Heart right ventricle (tissue), 16 donors: ENCODE measurements around the gene PPIA. TPM values are rescaled to one million over a fixed set of nuclear protein-coding genes. Genes with fewer than 3 reads are reported as not detected.

Experiments
- ATAC-seq, 8 donors: fragments of 200-7000 bp; cut with Tn5 transposase; one replicate each; pipeline ENCODE4 v1.9.1; 2020; ENCODE audit warnings: mild to moderate bottlenecking in 8 of 8, moderate library complexity in 8 of 8, moderate number of reproducible peaks in 1 of 8
- DNase-seq, 2 donors: peaks; one replicate each; pipeline ENCODE4 v3.0.0-alpha.2; 2020
- H3K27ac ChIP-seq, 10 donors: fragments of 200-600 bp; sonication (generic) in 2 of 10; one replicate each; pipeline versions ENCODE4 v1.5.0 to v1.8.0; 2020 to 2022; ENCODE audit warnings: mild to moderate bottlenecking in 3 of 10
- H3K27me3 ChIP-seq, 7 donors: fragments of 200-600 bp; one replicate each; pipeline ENCODE4 v1.8.0; 2021 to 2022; ENCODE audit warnings: mild to moderate bottlenecking in 2 of 7
- H3K36me3 ChIP-seq, 9 donors: fragments of 200-600 bp; sonication (generic) in 1 of 9; one replicate each; pipeline versions ENCODE4 v1.5.0 to v1.8.0; 2020 to 2022; ENCODE audit warnings: mild to moderate bottlenecking in 2 of 9
- H3K4me1 ChIP-seq, 9 donors: fragments of 200-600 bp; sonication (generic) in 1 of 9; one replicate each; pipeline versions ENCODE4 v1.5.0 to v1.8.0; 2020 to 2022; ENCODE audit warnings: mild to moderate bottlenecking in 4 of 9
- H3K4me3 ChIP-seq, 10 donors: fragments of 200-600 bp; sonication (generic) in 2 of 10; one replicate each; pipeline versions ENCODE4 v1.5.0 to v1.8.0; 2020 to 2022; ENCODE audit warnings: mild to moderate bottlenecking in 7 of 10, moderate library complexity in 2 of 10
- H3K9me3 ChIP-seq, 11 donors: fragments of 200-600 bp in 10 of 11; sonication (generic) in 2 of 11; one replicate each; pipeline versions ENCODE4 v1.5.0 to v1.8.0; 2013 to 2022; ENCODE audit warnings: mild to moderate bottlenecking in 2 of 11, control low read depth in 1 of 11, moderate library complexity in 1 of 11
- WGBS, 2 donors: extraction: QIAGEN DNeasy Blood & Tissue Kit; methylation state at CpG; one replicate each; pipeline ENCODE4 v1.1.7; 2013; ENCODE audit warnings: inconsistent platforms in 1 of 2; 5-methylcytosine and 5-hydroxymethylcytosine counted together
- intact Hi-C, 10 donors: fragments of 100-400 bp; cut with DNase I; formaldehyde crosslinking; loops; one replicate each; pipeline versions ENCODE4 v1.11.1 to v1.14.2; 2022
- polyA plus RNA-seq, 2 donors: library from polyadenylated mRNA; stranded (reverse); fragments of 200-250 nt; gene quantifications; one replicate each; pipeline ENCODE4 v1.2.3, GENCODE V29; 2013
- total RNA-seq, 10 donors: library from RNA; stranded (reverse); fragmentation: NEBNext Ultra II Directional in 3 of 10; extraction: Animal tissue kit (Norgen Biotek cat#: 25700) in 3 of 10; gene quantifications; one replicate each; pipeline versions ENCODE4 v1.2.1 to v1.2.4, GENCODE V29; 2021 to 2023
- TF ChIP-seq, protein P1 (sequence below), 9 donors: fragments of 200-600 bp; sonication (generic) in 2 of 9; IDR thresholded peaks; one replicate each; pipeline versions ENCODE4 v1.5.0 to v1.8.0; 2021 to 2022; ENCODE audit warnings: antibody characterized with exemption in 9 of 9, mild to moderate bottlenecking in 5 of 9, moderate library complexity in 1 of 9
- donor health status: Arrhythmogenic right ventricular cardiomyopathy.
- donor health status: ischemic (EF 13 %, LVEDD 7.1; RV severe dilation, severe dysfunction).
- donor health status: healthy with polysubstance abuse.
- donor health status: DM: no; HTN: yes; CAD: no.
- donor health status: DM: no; HTN: no; CAD: no.
- donor health status: ischemic (EF 25% LVEDD 6.9; RV normal size, moderate dysfunction).
- donor health status: ischemic (EF 25% LVEDD 5.7; RV mildly dilated, moderate dysfunction).
- donor health status: healthy.
- donor health status: DM: yes; HTN: yes; CAD: no.
- donor health status: Ischemic cardiomyopathy.
- donor health status: ischemic (EF 35%, LVEDD 5.7; RV mildly dilated, moderate dysfunction).
- donor health status: nonischemic (EF 11% LVEDD 7.7; RV severe dilation, severe dysfunction).
- donor health status: DM: yes; HTN: yes; CAD: no.
- donor health status: PGD.
- donor health status: ischemic (EF 29% LVEDD 5.4; RV normal size, mild dysfunction).
- donor health status: nonischemic (EF 23%, LVEDD 6.1; RV moderate dilation, normal function).

Gene PPIA
- total and polyA plus RNA-seq, 12 donors = 355 to 3,654 (median 438) TPM

DNA sequence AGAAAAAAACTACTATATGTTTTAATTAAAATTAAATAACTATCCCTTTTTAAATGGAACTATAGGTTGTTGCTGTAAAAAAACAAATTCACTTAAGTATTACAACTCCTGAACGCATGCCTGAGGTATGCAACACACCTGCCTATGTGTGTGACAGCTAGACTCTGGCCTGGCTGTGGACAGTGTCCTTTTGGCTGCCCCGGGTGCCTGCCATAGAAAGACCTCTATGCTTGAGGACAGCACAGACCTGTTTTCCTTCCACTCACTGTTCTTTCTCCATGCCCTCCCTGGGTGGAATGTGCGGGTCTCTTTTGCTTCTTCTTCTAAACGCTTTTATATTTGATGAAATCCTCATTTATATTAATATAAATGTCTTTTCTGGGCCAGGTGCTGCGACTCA is 6.5 kb upstream of the PPIA start:
- Histone ChIP-seq H3K36me3 (no peaks in the 10 kb centered on the region), H3K9me3 (no peaks in the 10 kb centered on the region), H3K27ac (no peak overlapping the region), H3K4me3 (no peak overlapping the region), H3K4me1 (no peaks in the 10 kb centered on the region), H3K27me3 (no peaks in the 10 kb centered on the region)
- no peak for ATAC-seq
- intact Hi-C loops = loop anchor here in 2 of 10 donors (5.0 to 10.0 kb wide), 2 partner anchors 38 to 55 kb away; partner anchors contain the start of gene H2AZ2 (in 1 of the 2)
- DNase-seq = no peak
- TF ChIP-seq, protein P1, sequence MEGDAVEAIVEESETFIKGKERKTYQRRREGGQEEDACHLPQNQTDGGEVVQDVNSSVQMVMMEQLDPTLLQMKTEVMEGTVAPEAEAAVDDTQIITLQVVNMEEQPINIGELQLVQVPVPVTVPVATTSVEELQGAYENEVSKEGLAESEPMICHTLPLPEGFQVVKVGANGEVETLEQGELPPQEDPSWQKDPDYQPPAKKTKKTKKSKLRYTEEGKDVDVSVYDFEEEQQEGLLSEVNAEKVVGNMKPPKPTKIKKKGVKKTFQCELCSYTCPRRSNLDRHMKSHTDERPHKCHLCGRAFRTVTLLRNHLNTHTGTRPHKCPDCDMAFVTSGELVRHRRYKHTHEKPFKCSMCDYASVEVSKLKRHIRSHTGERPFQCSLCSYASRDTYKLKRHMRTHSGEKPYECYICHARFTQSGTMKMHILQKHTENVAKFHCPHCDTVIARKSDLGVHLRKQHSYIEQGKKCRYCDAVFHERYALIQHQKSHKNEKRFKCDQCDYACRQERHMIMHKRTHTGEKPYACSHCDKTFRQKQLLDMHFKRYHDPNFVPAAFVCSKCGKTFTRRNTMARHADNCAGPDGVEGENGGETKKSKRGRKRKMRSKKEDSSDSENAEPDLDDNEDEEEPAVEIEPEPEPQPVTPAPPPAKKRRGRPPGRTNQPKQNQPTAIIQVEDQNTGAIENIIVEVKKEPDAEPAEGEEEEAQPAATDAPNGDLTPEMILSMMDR (IDR thresholded peaks at IDR 0.05) = no peak
- 86 to 91% methylated on average over 5 of the region's 5 CpGs for WGBS, 2 donors

DNA sequence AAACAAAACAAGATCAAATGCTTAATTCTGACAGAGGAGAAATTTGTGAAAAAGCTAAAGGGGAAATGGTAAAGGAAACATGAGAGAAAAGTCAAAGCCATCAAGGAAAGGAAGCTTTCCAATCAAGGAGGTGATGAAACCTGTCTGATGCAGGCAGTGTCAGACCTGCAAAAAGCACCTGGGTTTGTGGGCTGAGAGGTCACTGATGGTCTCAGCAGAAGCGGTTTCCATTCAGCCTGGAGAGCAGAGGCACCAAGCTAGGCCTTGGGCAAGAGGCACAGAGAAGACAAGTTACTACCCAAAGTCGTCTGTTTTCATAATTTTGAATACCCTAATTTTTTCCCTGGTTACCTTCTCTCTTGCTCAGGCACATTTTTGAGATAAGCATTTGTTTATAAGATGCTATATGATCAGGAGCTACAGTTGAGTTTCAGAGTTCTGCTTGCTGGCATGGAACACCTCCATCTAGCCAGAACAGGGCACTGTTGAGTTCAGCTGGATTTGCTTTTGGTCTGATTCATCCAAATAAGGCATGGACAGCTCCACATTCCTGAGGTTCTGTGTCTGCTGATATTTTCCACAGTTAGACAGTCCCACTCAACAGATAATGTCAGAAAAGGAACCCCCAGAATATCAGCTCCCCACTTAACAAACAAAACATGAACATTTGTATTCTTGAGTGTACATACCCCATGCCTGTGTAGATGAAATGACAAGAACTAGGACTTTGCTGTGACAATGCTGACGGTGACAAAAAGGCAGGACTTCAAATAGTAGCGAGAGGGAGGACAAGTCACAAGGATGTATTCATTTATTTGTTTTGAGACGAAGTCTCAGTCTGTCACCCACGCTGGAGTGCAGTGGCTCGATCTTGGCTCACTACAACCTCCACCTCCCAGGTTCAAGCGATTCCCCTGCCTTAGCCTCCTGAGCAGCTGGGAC is 4.9 kb upstream of the PPIA start:
- ATAC-seq (no peak), DNase-seq (no peak)
- Histone ChIP-seq H3K9me3 (no peaks in the 10 kb centered on the region), H3K36me3 (no peaks in the 10 kb centered on the region), H3K27ac (no peak overlapping the region), H3K4me1 (peaks cover 0 to 10% (median 7%) of the 10 kb centered on the region in 9 donors), H3K4me3 (no peak overlapping the region), H3K27me3 (no peaks in the 10 kb centered on the region)
- intact Hi-C loops = loop anchor here in 2 of 10 donors (5.0 to 10.0 kb wide), 2 partner anchors 39 to 53 kb away; partner anchors contain the start of gene H2AZ2 (in 1 of the 2)
- TF ChIP-seq, protein P1 (IDR thresholded peaks at IDR 0.05) = no peak
- WGBS, 2 donors = 85 to 89% methylated on average over 8 of the region's 8 CpGs

DNA sequence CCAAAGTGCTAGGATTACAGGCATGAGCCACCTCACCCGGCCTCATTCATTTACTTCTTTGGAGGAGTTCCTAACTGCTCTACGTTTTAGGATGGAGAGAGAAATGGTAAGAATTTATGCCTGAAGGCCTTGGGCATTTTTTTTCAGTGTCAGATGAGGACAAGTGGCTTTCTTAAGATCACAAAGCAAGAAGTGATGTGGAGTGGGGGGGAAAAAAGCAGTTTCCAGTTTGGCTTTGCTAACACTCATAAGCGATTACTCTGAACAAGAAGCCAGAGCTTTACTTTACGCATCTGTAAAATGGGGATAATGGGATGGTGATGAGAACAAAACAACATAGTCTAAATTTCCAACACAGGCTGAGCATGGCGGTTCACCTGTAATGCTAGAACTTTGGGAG is 2.6 kb upstream of the PPIA start:
- Histone ChIP-seq H3K4me1 (peaks cover 0 to 24% (median 17%) of the 10 kb centered on the region in 9 donors), H3K27ac (no peak overlapping the region), H3K36me3 (peaks cover 0 to 7% (median 0%) of the 10 kb centered on the region in 9 donors), H3K27me3 (no peaks in the 10 kb centered on the region), H3K9me3 (no peaks in the 10 kb centered on the region), H3K4me3 (no peak overlapping the region)
- DNase-seq (no peak), ATAC-seq (no peak)
- intact Hi-C loops = loop anchor here in 2 of 10 donors (5.0 to 10.0 kb wide), 2 partner anchors 42 to 51 kb away; partner anchors contain the start of gene H2AZ2 (in 1 of the 2)
- TF ChIP-seq, protein P1 (IDR thresholded peaks at IDR 0.05) = no peak
- WGBS, 2 donors = 78 to 81% methylated on average over 5 of the region's 5 CpGs

DNA sequence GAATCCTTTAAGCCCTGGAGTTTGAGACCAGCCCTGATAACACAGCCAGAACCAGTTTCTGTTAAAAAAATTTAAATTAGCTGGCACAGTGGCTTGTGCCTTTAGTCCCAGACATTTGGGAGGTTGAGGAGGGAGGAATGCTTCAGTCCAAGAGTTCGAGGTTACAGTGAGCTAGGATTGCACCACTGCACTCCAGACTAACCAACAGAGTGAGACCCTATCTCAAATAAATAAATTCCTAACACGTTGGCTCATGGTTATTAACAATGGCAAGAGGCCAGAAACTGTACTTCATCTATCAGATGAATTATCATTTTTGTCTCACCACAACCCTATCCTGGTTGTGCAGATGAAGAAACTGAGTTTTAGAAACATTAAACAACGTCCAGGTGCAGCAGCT is 2.1 kb upstream of the PPIA start:
- Histone ChIP-seq H3K27ac (no peak overlapping the region), H3K9me3 (no peaks in the 10 kb centered on the region), H3K4me3 (no peak overlapping the region), H3K4me1 (peaks cover 0 to 29% (median 21%) of the 10 kb centered on the region in 9 donors), H3K36me3 (peaks cover 0 to 11% (median 2%) of the 10 kb centered on the region in 9 donors), H3K27me3 (no peaks in the 10 kb centered on the region)
- TF ChIP-seq, protein P1 (IDR thresholded peaks at IDR 0.05) = no peak
- DNase-seq (no peak), ATAC-seq (no peak)
- intact Hi-C loops = loop anchor here in 2 of 10 donors (5.0 to 10.0 kb wide), 2 partner anchors 42 to 50 kb away; partner anchors contain the start of gene H2AZ2 (in 1 of the 2)
- WGBS, 2 donors = 50 to 63% methylated on average over 3 of the region's 3 CpGs
